SK-N-SH treated with all-trans-retinoic acid at 6 μM for 48 hours (cell line): ENCODE data around the gene TSNAX.
A peak's percentile ranks its signal among the peaks of the same experiment; 100 is the strongest.

Source experiments
- ATAC-seq: fragments of 200-7000 bp; cut with Tn5 transposase; 3 replicates; pipeline ENCODE4 v1.9.1; 2020; ENCODE audit warnings: mild to moderate bottlenecking, moderate library complexity
- ARNTL ChIP-seq: fragments of 450-650 bp; formaldehyde crosslinking; IDR thresholded peaks from 2 replicates; pipeline ENCODE4 v1.5.0; 2020; ENCODE audit warnings: low read depth, mild to moderate bottlenecking, moderate library complexity, borderline replicate concordance
- CSDC2 ChIP-seq: fragments of 250-450 bp; sonication (Bioruptor Pico); IDR thresholded peaks from 2 replicates; pipeline ENCODE4 v1.5.0; 2020; ENCODE audit warnings: mild to moderate bottlenecking, moderate library complexity
- GLIS3 ChIP-seq: fragments of 250-450 bp; sonication (Bioruptor Pico); IDR thresholded peaks from 2 replicates; pipeline ENCODE4 v1.5.0; 2020; ENCODE audit warnings: mild to moderate bottlenecking, moderate library complexity
- PPARA ChIP-seq: fragments of 250-450 bp; sonication (Bioruptor Pico); IDR thresholded peaks from 2 replicates; pipeline ENCODE4 v1.5.0; 2020; ENCODE audit warnings: mild to moderate bottlenecking, borderline replicate concordance
- RARB ChIP-seq: fragments of 250-450 bp; sonication (Bioruptor Pico); IDR thresholded peaks from 2 replicates; pipeline ENCODE4 v1.8.0; 2021; ENCODE audit warnings: mild to moderate bottlenecking, moderate library complexity
- SNAI2 ChIP-seq: fragments of 250-450 bp; sonication (Bioruptor Pico); IDR thresholded peaks from 2 replicates; pipeline ENCODE4 v1.5.0; 2020; ENCODE audit warnings: mild to moderate bottlenecking, moderate library complexity
- TCF4 ChIP-seq: fragments of 250-450 bp; sonication (Bioruptor Pico); IDR thresholded peaks from 2 replicates; pipeline ENCODE4 v1.8.0; 2021; ENCODE audit warnings: mild to moderate bottlenecking, moderate library complexity, borderline replicate concordance
- TOX ChIP-seq: fragments of 250-450 bp; sonication (Bioruptor Pico); IDR thresholded peaks from 2 replicates; pipeline ENCODE4 v1.8.0; 2021; ENCODE audit warnings: mild to moderate bottlenecking, moderate library complexity, borderline replicate concordance
- ZC3H10 ChIP-seq: fragments of 250-450 bp; sonication (Bioruptor Pico); IDR thresholded peaks from 2 replicates; pipeline ENCODE4 v1.5.1; 2021; ENCODE audit warnings: mild to moderate bottlenecking, moderate library complexity
- ZFP3 ChIP-seq: fragments of 250-450 bp; sonication (Bioruptor Pico); IDR thresholded peaks from 2 replicates; pipeline ENCODE4 v1.5.0; 2020; ENCODE audit warnings: mild to moderate bottlenecking, moderate library complexity
- ZFP30 ChIP-seq: fragments of 450-650 bp; formaldehyde crosslinking; IDR thresholded peaks from 2 replicates; pipeline ENCODE4 v1.5.0; 2022; ENCODE audit warnings: mild to moderate bottlenecking, moderate library complexity
- ZNF565 ChIP-seq: fragments of 450-650 bp; formaldehyde crosslinking; conservative IDR thresholded peaks from 2 replicates; pipeline ENCODE4 v1.5.0; 2020; ENCODE audit warnings: low read depth, mild to moderate bottlenecking, moderate library complexity
- ZNF8 ChIP-seq: fragments of 450-650 bp; formaldehyde crosslinking; IDR thresholded peaks from 2 replicates; pipeline ENCODE4 v1.5.0; 2020; ENCODE audit warnings: mild to moderate bottlenecking, moderate library complexity
- TF ChIP-seq, protein P1 (sequence below): fragments of 250-450 bp; sonication (Bioruptor Pico); IDR thresholded peaks from 2 replicates; pipeline ENCODE4 v1.8.0; 2020; ENCODE audit warnings: mild to moderate bottlenecking, moderate library complexity, borderline replicate concordance
- TF ChIP-seq, protein P2 (sequence below): fragments of 250-450 bp; sonication (Bioruptor Pico); IDR thresholded peaks from 2 replicates; pipeline ENCODE4 v1.5.0; 2020; ENCODE audit warnings: mild to moderate bottlenecking, moderate library complexity
- TF ChIP-seq, protein P3 (sequence below): fragments of 250-450 bp; sonication (Bioruptor Pico); IDR thresholded peaks from 2 replicates; pipeline ENCODE4 v1.5.1; 2021; ENCODE audit warnings: mild to moderate bottlenecking, moderate library complexity
- TF ChIP-seq, protein P4 (sequence below): fragments of 250-450 bp; sonication (Bioruptor Pico); IDR thresholded peaks from 2 replicates; pipeline ENCODE4 v1.5.1; 2020; ENCODE audit warnings: low read depth, mild to moderate bottlenecking, moderate library complexity
- TF ChIP-seq, protein P5 (sequence below): fragments of 250-450 bp; sonication (Bioruptor Pico); IDR thresholded peaks from 2 replicates; pipeline ENCODE4 v1.8.0; 2021; ENCODE audit warnings: low read depth, mild to moderate bottlenecking, moderate library complexity, borderline replicate concordance

The TSNAX gene

DNA sequence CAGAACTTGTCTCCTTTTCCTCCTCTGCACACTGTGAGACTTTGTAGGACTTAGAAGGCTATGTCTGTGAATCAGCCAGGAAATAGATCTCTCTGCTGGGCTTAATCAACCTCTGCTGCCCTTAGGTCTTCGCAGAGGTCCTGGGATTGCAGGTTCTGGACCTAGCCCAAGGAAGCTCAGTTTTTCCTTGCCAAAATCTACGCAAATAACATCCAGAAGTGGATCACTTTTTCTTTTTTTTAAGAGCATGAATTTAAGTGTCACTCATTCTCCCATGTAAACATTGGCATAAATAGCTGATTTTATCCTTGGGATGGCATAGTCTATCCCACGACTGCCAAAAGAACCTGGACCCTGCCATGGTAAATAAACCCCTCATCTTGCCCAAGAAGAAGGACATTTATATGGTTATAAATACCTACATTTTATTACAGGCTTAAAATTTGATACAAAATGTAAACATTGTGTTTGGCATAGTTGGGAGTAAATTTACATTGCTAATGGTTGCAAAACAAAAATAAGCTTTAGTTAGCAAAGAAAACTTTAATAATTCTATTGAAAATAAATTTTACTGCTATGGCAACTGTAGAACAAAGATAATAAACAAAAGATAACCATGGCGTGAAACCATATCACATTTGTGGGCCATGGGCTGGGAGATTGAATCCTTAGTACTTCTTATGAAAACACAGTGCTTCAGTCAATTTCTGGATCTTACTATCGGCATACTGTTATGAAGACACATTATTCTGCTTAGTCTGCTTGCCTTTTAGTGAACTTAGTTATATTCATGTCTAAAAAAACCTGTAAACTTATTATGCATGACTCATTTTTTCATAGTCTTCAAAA, 73.6 kb downstream of the TSNAX start:
- ATAC-seq: peak; percentile 52
- TF ChIP-seq ZNF565 (CRISPR knock-in tag) (no peak), ARNTL (CRISPR knock-in tag) (no peak), CSDC2 (CRISPR knock-in tag) (no peak), SNAI2 (CRISPR knock-in tag) (no peak), GLIS3 (no peak), ZFP3 (CRISPR knock-in tag) (no peak), ZNF8 (CRISPR knock-in tag) (no peak)
- TF ChIP-seq, protein P1, sequence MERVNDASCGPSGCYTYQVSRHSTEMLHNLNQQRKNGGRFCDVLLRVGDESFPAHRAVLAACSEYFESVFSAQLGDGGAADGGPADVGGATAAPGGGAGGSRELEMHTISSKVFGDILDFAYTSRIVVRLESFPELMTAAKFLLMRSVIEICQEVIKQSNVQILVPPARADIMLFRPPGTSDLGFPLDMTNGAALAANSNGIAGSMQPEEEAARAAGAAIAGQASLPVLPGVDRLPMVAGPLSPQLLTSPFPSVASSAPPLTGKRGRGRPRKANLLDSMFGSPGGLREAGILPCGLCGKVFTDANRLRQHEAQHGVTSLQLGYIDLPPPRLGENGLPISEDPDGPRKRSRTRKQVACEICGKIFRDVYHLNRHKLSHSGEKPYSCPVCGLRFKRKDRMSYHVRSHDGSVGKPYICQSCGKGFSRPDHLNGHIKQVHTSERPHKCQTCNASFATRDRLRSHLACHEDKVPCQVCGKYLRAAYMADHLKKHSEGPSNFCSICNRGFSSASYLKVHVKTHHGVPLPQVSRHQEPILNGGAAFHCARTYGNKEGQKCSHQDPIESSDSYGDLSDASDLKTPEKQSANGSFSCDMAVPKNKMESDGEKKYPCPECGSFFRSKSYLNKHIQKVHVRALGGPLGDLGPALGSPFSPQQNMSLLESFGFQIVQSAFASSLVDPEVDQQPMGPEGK (CRISPR knock-in tag): no peak
- TF ChIP-seq, protein P2, sequence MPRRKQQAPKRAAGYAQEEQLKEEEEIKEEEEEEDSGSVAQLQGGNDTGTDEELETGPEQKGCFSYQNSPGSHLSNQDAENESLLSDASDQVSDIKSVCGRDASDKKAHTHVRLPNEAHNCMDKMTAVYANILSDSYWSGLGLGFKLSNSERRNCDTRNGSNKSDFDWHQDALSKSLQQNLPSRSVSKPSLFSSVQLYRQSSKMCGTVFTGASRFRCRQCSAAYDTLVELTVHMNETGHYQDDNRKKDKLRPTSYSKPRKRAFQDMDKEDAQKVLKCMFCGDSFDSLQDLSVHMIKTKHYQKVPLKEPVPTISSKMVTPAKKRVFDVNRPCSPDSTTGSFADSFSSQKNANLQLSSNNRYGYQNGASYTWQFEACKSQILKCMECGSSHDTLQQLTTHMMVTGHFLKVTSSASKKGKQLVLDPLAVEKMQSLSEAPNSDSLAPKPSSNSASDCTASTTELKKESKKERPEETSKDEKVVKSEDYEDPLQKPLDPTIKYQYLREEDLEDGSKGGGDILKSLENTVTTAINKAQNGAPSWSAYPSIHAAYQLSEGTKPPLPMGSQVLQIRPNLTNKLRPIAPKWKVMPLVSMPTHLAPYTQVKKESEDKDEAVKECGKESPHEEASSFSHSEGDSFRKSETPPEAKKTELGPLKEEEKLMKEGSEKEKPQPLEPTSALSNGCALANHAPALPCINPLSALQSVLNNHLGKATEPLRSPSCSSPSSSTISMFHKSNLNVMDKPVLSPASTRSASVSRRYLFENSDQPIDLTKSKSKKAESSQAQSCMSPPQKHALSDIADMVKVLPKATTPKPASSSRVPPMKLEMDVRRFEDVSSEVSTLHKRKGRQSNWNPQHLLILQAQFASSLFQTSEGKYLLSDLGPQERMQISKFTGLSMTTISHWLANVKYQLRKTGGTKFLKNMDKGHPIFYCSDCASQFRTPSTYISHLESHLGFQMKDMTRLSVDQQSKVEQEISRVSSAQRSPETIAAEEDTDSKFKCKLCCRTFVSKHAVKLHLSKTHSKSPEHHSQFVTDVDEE (CRISPR knock-in tag): no peak
- TF ChIP-seq, protein P3, sequence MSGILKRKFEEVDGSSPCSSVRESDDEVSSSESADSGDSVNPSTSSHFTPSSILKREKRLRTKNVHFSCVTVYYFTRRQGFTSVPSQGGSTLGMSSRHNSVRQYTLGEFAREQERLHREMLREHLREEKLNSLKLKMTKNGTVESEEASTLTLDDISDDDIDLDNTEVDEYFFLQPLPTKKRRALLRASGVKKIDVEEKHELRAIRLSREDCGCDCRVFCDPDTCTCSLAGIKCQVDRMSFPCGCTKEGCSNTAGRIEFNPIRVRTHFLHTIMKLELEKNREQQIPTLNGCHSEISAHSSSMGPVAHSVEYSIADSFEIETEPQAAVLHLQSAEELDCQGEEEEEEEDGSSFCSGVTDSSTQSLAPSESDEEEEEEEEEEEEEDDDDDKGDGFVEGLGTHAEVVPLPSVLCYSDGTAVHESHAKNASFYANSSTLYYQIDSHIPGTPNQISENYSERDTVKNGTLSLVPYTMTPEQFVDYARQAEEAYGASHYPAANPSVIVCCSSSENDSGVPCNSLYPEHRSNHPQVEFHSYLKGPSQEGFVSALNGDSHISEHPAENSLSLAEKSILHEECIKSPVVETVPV (CRISPR knock-in tag): no peak

DNA sequence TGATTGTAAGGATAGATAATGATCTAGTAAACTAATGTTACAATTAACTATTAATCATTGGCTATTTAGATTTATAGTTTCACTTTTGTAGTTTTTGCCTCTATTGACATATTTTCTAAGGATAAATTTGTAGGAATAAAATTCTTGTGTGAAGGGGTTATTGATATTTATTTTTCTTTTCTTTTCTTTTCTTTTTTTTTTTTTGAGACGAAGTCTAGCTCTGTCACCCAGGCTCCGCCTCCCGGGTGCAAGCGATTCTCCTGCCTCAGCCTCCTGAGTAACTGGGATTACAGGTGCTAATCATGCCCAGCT, 74.2 kb downstream of the TSNAX start:
- ATAC-seq: no peak
- 0 out of 2 replicates have a peak, but pooled peaks have one; percentile 42 for TF ChIP-seq ZC3H10 (CRISPR knock-in tag)
- TF ChIP-seq TCF4: no peak
- TF ChIP-seq, all 23 proteins: peak for 1

DNA sequence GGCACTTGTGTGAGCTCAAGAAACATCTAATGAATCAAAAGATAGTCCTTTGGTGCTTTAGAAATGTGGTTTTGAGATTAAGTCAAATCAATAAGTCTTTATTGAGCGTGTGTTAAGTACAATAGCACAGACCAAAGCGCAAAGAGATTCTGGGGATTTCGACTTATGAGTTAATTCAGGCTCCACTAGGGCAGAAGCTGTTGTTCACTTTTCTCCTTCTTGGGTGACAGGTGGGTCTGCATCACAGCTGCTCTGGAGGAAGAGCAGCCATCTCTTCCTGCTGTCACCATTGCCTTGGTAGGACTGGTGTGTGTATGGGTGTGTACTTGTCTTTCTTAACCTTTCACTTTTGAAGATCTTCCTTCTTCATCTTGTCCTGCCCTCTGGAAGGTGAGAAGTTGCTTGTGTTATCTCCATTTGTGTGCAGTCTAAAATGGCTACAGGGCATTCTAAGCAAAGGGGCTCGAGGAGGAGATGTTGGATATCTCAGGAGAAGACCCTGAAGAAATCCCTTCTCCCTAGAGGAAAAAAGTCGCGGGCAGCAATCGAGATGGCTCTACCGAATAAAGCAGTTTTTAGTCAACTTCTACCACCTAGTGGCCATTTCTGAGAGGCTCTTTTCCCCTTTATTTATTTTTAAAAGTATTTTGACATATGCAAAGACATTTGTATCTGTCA, 75.3 kb downstream of the TSNAX start:
- ATAC-seq: peak; percentile 57
- TF ChIP-seq ZFP30 (CRISPR knock-in tag) (no peak), PPARA (no peak), ZC3H10 (CRISPR knock-in tag) (no peak), TOX (CRISPR knock-in tag) (no peak), CSDC2 (CRISPR knock-in tag) (no peak), RARB (CRISPR knock-in tag) (no peak), ARNTL (CRISPR knock-in tag) (no peak), TCF4 (no peak), ZFP3 (CRISPR knock-in tag) (no peak)
- TF ChIP-seq, protein P4, sequence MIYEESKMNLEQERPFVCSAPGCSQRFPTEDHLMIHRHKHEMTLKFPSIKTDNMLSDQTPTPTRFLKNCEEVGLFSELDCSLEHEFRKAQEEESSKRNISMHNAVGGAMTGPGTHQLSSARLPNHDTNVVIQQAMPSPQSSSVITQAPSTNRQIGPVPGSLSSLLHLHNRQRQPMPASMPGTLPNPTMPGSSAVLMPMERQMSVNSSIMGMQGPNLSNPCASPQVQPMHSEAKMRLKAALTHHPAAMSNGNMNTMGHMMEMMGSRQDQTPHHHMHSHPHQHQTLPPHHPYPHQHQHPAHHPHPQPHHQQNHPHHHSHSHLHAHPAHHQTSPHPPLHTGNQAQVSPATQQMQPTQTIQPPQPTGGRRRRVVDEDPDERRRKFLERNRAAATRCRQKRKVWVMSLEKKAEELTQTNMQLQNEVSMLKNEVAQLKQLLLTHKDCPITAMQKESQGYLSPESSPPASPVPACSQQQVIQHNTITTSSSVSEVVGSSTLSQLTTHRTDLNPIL: no peak
- TF ChIP-seq, protein P1 (CRISPR knock-in tag): no peak
- TF ChIP-seq, protein P5, sequence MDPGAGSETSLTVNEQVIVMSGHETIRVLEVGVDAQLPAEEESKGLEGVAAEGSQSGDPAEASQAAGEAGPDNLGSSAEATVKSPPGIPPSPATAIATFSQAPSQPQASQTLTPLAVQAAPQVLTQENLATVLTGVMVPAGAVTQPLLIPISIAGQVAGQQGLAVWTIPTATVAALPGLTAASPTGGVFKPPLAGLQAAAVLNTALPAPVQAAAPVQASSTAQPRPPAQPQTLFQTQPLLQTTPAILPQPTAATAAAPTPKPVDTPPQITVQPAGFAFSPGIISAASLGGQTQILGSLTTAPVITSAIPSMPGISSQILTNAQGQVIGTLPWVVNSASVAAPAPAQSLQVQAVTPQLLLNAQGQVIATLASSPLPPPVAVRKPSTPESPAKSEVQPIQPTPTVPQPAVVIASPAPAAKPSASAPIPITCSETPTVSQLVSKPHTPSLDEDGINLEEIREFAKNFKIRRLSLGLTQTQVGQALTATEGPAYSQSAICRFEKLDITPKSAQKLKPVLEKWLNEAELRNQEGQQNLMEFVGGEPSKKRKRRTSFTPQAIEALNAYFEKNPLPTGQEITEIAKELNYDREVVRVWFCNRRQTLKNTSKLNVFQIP (CRISPR knock-in tag): no peak
